Measurements from ENCODE around the gene TTC8.
A peak's percentile ranks its signal among the peaks of the same experiment; 100 is the strongest.
"Not testable (repeated sequence)": the region's sequence is repeated elsewhere in the genome, so short reads cannot be mapped to it uniquely, and the experiment has no call there.

The TTC8 gene

DNA sequence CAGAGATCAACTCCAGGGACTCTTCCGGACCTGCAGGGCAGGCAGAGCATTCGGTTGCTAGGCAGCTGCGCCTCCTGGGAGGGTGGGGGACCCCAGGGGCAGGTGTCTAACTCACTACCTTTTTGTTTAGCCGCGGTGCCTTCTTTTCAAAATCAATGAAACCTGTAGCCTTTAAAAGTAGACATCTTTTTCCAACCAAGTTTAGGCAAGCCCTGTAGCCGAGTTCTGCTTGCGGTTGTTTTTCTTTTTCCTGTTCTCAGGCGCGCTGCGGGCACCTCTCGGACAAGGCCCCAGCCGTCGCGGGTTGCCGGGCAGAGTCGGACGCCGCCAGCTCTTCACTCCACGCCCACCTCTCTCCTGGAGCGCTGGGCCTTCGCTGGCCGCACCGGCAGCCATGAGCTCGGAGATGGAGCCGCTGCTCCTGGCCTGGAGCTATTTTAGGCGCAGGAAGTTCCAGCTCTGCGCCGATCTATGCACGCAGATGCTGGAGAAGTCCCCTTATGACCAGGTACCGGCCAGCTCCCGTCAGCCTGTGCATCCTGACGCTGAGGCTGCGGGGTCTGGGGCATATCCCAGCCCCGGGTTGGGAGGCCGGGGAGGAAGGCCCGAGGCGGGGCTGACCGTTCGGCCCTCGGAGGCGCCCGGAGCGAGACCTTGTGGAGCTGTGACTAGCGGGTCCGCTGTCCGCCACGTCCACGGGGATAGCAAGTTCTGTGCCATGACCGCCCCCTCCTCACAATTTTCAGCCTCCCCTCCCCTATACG lies at the start of gene TTC8:
TTC8 (plus strand) TSS at position 338 of the 764 bp plus-strand sequence; CDS start at position 395, 57 bp downstream.
- Histone ChIP-seq H3K27me3 (ENCODE audit: low read depth) (peaks cover 4% of the 10 kb centered on the region; the same call in 1 of the 2 replicates), H3K4me1 (peaks cover 10% of the 10 kb centered on the region), H3K4me3 (peak within 1 kb of the TSS; percentile 62), H3K9me3 (no peaks in the 10 kb centered on the region), H3K36me3 (replicated peaks) (no peaks in the 10 kb centered on the region)
- in situ Hi-C loops (cut with MboI; ENCODE audit: low sequenced_read_pairs), result no loop called here
- DNase-seq (ENCODE audit: low spot score in 2 of 2), result peak; percentile 80 to 90

- Histone ChIP-seq H3K9me3 (no peaks in the 10 kb centered on the region), H3K4me1 (no peaks in the 10 kb centered on the region), H3K4me3 (no peak overlapping the region), H3K27me3 (ENCODE audit: low read depth) (no peaks in the 10 kb centered on the region), H3K36me3 (replicated peaks) (no peaks in the 10 kb centered on the region)
- DNase-seq (ENCODE audit: low spot score in 2 of 2), result no peak
- in situ Hi-C loops (cut with MboI; ENCODE audit: low sequenced_read_pairs), result no loop called here
These were observed 48.9 kb upstream of the TTC8 start for GRCh38 chr14:88775532-88775931.

- no peak for DNase-seq (ENCODE audit: low spot score in 2 of 2)
- Histone ChIP-seq H3K9me3 (peaks cover 12% of the 10 kb centered on the region), H3K36me3 (replicated peaks) (no peaks in the 10 kb centered on the region), H3K4me3 (no peak overlapping the region), H3K27me3 (ENCODE audit: low read depth) (no peaks in the 10 kb centered on the region), H3K4me1 (peaks cover 3% of the 10 kb centered on the region; the same call in 1 of the 2 replicates)
- in situ Hi-C loops (cut with MboI; ENCODE audit: low sequenced_read_pairs), result no loop called here
These were observed 38.5 kb upstream of the TTC8 start for GRCh38 chr14:88785911-88786310.

DNA sequence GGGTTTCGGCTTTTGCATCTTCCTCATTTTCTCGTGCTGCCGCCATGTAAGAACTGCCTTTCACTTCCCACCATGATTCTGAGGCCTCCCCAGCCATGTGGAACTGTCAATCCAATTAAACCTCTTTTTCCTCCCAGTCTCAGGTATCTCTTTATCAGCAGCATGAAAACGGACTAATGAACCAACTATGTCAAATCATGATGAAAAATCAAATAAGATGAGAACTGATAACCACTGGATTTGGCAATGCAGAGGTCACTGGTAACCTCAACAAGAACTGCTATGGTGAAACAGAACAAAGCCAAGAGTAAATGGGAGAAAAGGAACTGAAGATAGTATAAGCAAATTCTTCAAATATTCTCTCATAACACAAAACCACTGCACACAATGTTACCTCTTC lies 37.7 kb upstream of the TTC8 start:
- in situ Hi-C loops (cut with MboI; ENCODE audit: low sequenced_read_pairs), result no loop called here
- H3K4me1 ChIP-seq, result peaks cover 3% of the 10 kb centered on the region; the same call in 1 of the 2 replicates
- no peaks in the 10 kb centered on the region for H3K27me3 ChIP-seq (ENCODE audit: low read depth)
- H3K9me3 ChIP-seq, result peaks cover 11% of the 10 kb centered on the region
- H3K36me3 ChIP-seq (replicated peaks), result no peaks in the 10 kb centered on the region
- H3K4me3 ChIP-seq, result no peak overlapping the region
- DNase-seq (ENCODE audit: low spot score in 2 of 2), result no peak

DNA sequence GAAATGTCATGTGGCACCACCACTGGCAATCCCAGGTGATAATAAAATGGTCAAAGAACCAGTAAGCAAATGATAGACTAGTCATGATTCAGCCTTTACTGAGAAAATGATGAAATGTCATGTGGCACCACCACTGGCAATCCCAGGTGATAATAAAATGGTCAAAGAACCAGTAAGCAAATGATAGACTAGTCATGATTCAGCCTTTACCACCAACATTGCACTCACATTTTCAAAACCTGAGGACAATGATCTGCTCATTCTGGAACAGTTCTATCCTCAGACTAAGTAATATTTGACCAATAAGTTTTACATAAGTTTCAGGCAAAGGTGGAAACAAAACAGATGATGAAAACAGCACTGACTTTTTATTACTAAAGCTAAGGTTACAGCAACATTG lies 34.9 kb upstream of the TTC8 start:
- in situ Hi-C loops (cut with MboI; ENCODE audit: low sequenced_read_pairs); DNase-seq (ENCODE audit: low spot score in 2 of 2): not testable (repeated sequence)

DNA sequence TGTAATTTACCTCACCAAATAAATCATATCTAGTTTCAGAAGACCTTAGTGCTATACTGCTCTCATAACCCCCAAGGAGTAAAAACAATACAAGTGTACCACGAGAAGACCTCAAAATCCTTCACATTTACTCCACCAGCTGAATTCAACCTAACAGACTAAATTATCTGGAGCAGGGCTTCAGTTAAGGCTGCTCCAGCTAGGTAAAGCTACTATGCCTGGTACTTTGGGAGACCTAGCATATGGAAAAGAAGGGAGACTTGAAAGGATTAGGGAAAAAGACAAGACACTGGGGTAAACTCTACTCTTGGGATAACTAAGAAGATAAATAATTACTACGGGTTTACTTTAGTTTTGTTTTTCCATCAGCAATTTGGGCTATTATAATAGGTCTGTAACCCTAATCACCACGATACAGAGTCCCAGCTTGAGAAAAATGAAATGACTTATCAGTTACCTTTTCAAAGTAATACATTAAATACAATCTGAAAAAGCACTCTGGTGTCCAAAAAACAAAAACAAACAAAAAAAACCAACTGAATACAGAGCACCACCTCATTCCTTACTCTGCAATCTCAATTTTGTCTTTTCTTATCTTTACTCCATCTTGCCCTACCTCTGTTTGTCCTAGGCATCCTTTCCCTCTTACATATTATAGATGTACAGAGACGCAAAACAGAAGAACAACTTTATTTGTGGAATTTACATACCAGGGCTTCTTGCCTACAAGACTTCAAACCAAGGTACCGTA lies 33.8 kb upstream of the TTC8 start:
- Histone ChIP-seq H3K4me3 (peak overlapping the region; percentile 68), H3K4me1 (peaks cover 3% of the 10 kb centered on the region; the same call in 1 of the 2 replicates), H3K9me3 (no peaks in the 10 kb centered on the region), H3K27me3 (ENCODE audit: low read depth) (no peaks in the 10 kb centered on the region), H3K36me3 (replicated peaks) (no peaks in the 10 kb centered on the region)
- in situ Hi-C loops (cut with MboI; ENCODE audit: low sequenced_read_pairs), result no loop called here
- no peak for DNase-seq (ENCODE audit: low spot score in 2 of 2)

More for the DNA sequence above, 34.9 kb upstream of the TTC8 start:
- not testable (repeated sequence) for H3K4me3 ChIP-seq; H3K9me3 ChIP-seq; H3K36me3 ChIP-seq (replicated peaks); H3K4me1 ChIP-seq; H3K27me3 ChIP-seq (ENCODE audit: low read depth)

GRCh38 chr14:88791252-88791621 lies 33.2 kb upstream of the TTC8 start:
- DNase-seq (ENCODE audit: low spot score in 2 of 2), result no peak
- in situ Hi-C loops (cut with MboI; ENCODE audit: low sequenced_read_pairs), result no loop called here
- Histone ChIP-seq H3K4me1 (peaks cover 3% of the 10 kb centered on the region; the same call in 1 of the 2 replicates), H3K9me3 (no peaks in the 10 kb centered on the region), H3K36me3 (replicated peaks) (no peaks in the 10 kb centered on the region), H3K4me3 (peak overlapping the region; percentile 68), H3K27me3 (ENCODE audit: low read depth) (no peaks in the 10 kb centered on the region)

GRCh38 chr14:88791629-88792472 lies 32.6 kb upstream of the TTC8 start:
- DNase-seq (ENCODE audit: low spot score in 2 of 2), result peak; percentile 19 to 40
- Histone ChIP-seq H3K9me3 (no peaks in the 10 kb centered on the region), H3K4me1 (peaks cover 3% of the 10 kb centered on the region; the same call in 1 of the 2 replicates), H3K36me3 (replicated peaks) (no peaks in the 10 kb centered on the region), H3K4me3 (peak overlapping the region; percentile 68), H3K27me3 (ENCODE audit: low read depth) (no peaks in the 10 kb centered on the region)
- in situ Hi-C loops (cut with MboI; ENCODE audit: low sequenced_read_pairs), result no loop called here

DNA sequence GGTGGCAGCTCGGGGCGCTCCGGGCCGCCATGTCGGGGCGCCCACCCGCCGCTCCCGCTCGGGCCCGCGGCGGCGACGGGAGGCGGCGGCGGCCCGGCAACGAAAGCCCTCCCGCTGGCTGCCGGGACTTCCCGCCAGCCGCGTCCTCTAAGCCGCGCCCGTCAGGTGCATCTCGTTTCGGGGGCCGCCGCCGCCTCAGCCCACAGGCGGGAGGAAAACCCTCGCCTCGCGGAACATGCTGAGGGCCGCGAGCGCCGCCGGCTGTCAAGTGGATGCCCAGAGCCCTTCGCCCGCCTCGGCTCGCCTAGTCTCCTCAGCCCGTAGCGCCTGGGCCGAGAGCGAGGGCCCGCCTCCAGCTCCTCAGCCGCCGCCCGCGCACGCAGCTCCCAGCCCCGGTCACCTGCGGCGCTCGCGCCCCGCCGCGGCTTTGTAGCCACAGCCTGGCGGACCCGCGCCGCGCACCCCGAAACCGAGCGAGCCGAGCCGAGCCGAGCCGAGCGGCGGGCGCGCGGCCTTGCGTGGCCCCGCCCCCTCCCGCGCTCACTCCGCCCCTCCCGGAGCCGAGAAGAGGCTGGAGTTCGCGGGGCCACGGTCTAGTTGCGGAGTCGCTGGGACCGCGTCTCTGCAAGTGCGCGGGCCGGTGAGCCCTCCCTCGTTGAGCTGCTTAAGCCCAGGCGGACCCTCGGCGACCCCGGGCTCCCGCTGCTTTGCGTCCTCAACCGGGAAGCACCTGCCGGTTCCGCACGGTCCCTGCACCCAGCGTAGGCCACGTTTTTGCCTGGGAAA lies 31.8 kb upstream of the TTC8 start, which contains the start of gene EML5:
EML5 (minus strand) TSS at position 481 of the 786 bp plus-strand sequence; CDS start at position 31, 450 bp downstream.
- H3K36me3 ChIP-seq (replicated peaks), result no peaks in the 10 kb centered on the region
- H3K4me3 ChIP-seq, result peak within 1 kb of the TSS; percentile 68
- H3K4me1 ChIP-seq, result peaks cover 3% of the 10 kb centered on the region; the same call in 1 of the 2 replicates
- no peaks in the 10 kb centered on the region for H3K9me3 ChIP-seq
- DNase-seq (ENCODE audit: low spot score in 2 of 2), result peak; percentile 75 to 90
- in situ Hi-C loops (cut with MboI; ENCODE audit: low sequenced_read_pairs), result no loop called here
- H3K27me3 ChIP-seq (ENCODE audit: low read depth), result no peaks in the 10 kb centered on the region

DNA sequence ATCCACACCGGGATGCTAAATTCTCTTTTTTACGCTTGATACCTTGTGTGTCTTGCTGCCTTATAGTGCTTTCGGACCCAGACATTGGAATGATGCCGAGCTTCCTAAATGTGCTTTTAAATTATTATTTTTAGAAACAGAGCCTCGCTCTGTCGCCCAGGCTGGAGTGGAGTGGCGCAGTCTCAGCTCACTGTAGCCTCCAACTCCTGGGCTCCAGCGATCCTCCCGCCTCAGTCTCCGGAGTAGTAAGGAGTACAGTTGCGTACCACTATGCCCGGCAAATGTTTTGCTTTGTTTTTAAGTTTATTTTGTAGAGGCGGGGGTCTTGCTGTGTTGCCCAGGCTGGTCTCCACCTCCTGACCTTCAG lies 31.2 kb upstream of the TTC8 start:
- Histone ChIP-seq H3K4me1 (peaks cover 3% of the 10 kb centered on the region; the same call in 1 of the 2 replicates), H3K27me3 (ENCODE audit: low read depth) (no peaks in the 10 kb centered on the region), H3K36me3 (replicated peaks) (no peaks in the 10 kb centered on the region), H3K9me3 (no peaks in the 10 kb centered on the region), H3K4me3 (peak overlapping the region; percentile 68)
- no peak for DNase-seq (ENCODE audit: low spot score in 2 of 2)
- in situ Hi-C loops (cut with MboI; ENCODE audit: low sequenced_read_pairs), result no loop called here

GRCh38 chr14:88798156-88798555 lies 26.3 kb upstream of the TTC8 start:
- H3K27me3 ChIP-seq (ENCODE audit: low read depth), result no peaks in the 10 kb centered on the region
- H3K9me3 ChIP-seq, result no peaks in the 10 kb centered on the region
- no peaks in the 10 kb centered on the region for H3K36me3 ChIP-seq (replicated peaks)
- H3K4me3 ChIP-seq, result no peak overlapping the region
- in situ Hi-C loops (cut with MboI; ENCODE audit: low sequenced_read_pairs), result no loop called here
- DNase-seq (ENCODE audit: low spot score in 2 of 2), result no peak
- no peaks in the 10 kb centered on the region for H3K4me1 ChIP-seq

GRCh38 chr14:88799522-88799921 lies 24.9 kb upstream of the TTC8 start:
- H3K36me3 ChIP-seq (replicated peaks), result no peaks in the 10 kb centered on the region
- H3K4me1 ChIP-seq, result no peaks in the 10 kb centered on the region
- H3K27me3 ChIP-seq (ENCODE audit: low read depth), result no peaks in the 10 kb centered on the region
- DNase-seq (ENCODE audit: low spot score in 2 of 2), result no peak
- no peak overlapping the region for H3K4me3 ChIP-seq
- no peaks in the 10 kb centered on the region for H3K9me3 ChIP-seq
- in situ Hi-C loops (cut with MboI; ENCODE audit: low sequenced_read_pairs), result no loop called here

- Histone ChIP-seq H3K36me3 (replicated peaks) (no peaks in the 10 kb centered on the region), H3K27me3 (ENCODE audit: low read depth) (no peaks in the 10 kb centered on the region), H3K4me3 (no peak overlapping the region), H3K4me1 (no peaks in the 10 kb centered on the region), H3K9me3 (no peaks in the 10 kb centered on the region)
- no peak for DNase-seq (ENCODE audit: low spot score in 2 of 2)
- in situ Hi-C loops (cut with MboI; ENCODE audit: low sequenced_read_pairs), result no loop called here
These were observed 21.9 kb upstream of the TTC8 start for GRCh38 chr14:88802596-88802995.

Measured in HAP-1 (cell line).